Mesendoderm (in vitro differentiated cells): ENCODE measurements around the gene TMEM183A.

Experiments used
- DNase-seq: peaks from one replicate; pipeline ENCODE4 v3.0.0; 2013
- H2AK5ac ChIP-seq: 2 replicates; pipeline ENCODE4 v1.6.1; 2013; ENCODE audit warnings: low read length, inconsistent platforms
- H2BK120ac ChIP-seq: 2 replicates; pipeline ENCODE4 v1.6.1; 2013; ENCODE audit warnings: low read depth, mild to moderate bottlenecking, low read length, moderate library complexity, mixed read lengths
- H2BK15ac ChIP-seq: replicated peaks from 2 replicates; pipeline ENCODE4 v1.6.1; 2013; ENCODE audit warnings: low read depth, mild to moderate bottlenecking, moderate library complexity
- H2BK5ac ChIP-seq: 2 replicates; pipeline ENCODE4 v1.6.1; 2013; ENCODE audit warnings: low read length, inconsistent platforms
- H3K18ac ChIP-seq: 2 replicates; pipeline ENCODE4 v1.6.1; 2013; ENCODE audit warnings: mild to moderate bottlenecking, low read length, mixed read lengths
- H3K23ac ChIP-seq: one replicate; pipeline ENCODE4 v1.6.1; 2013; ENCODE audit warnings: low read length
- H3K27ac ChIP-seq: 2 replicates; pipeline ENCODE4 v1.5.1; 2013; ENCODE audit warnings: low read depth, mild to moderate bottlenecking, inconsistent platforms, low read length, moderate library complexity
- H3K27me3 ChIP-seq: 2 replicates; pipeline ENCODE4 v1.6.1; 2013; ENCODE audit warnings: low read length, control low read depth, mild to moderate bottlenecking, inconsistent platforms; ENCODE audit not compliant: insufficient read depth, poor library complexity
- H3K36me3 ChIP-seq: 2 replicates; pipeline ENCODE4 v1.6.1; 2013; ENCODE audit warnings: low read length, inconsistent platforms; ENCODE audit not compliant: control insufficient read depth, insufficient read depth
- H3K4ac ChIP-seq: one replicate; pipeline ENCODE4 v1.6.1; 2013; ENCODE audit warnings: low read depth, mild to moderate bottlenecking, low read length, moderate library complexity
- H3K4me1 ChIP-seq: 2 replicates; pipeline ENCODE4 v1.6.1; 2013; ENCODE audit warnings: low read depth, low read length, inconsistent platforms; ENCODE audit not compliant: control insufficient read depth
- H3K4me2 ChIP-seq: 2 replicates; pipeline ENCODE4 v1.6.1; 2013; ENCODE audit warnings: low read length
- H3K4me3 ChIP-seq: 2 replicates; pipeline ENCODE4 v1.5.1; 2013; ENCODE audit warnings: mild to moderate bottlenecking, low read length
- H3K56ac ChIP-seq: one replicate; pipeline ENCODE4 v1.6.1; 2013; ENCODE audit warnings: low read length
- H3K79me1 ChIP-seq: 2 replicates; pipeline ENCODE4 v1.6.1; 2013; ENCODE audit warnings: low read length, inconsistent platforms
- H3K79me2 ChIP-seq: 2 replicates; pipeline ENCODE4 v1.6.1; 2013; ENCODE audit warnings: mild to moderate bottlenecking, low read length; ENCODE audit not compliant: control insufficient read depth, insufficient read depth
- H3K9ac ChIP-seq: 2 replicates; pipeline ENCODE4 v1.6.1; 2013; ENCODE audit warnings: low read length, inconsistent platforms
- H4K5ac ChIP-seq: one replicate; pipeline ENCODE4 v1.6.1; 2013; ENCODE audit warnings: low read length
- H4K8ac ChIP-seq: one replicate; pipeline ENCODE4 v1.6.1; 2013; ENCODE audit warnings: low read depth, mild to moderate bottlenecking, control low read depth, low read length, moderate library complexity
- WGBS: extraction: QIAGEN DNeasy Blood & Tissue Kit; methylation state at CpG from one replicate; pipeline ENCODE4 v1.1.7; 2013; ENCODE audit warnings: low lambda C conversion rate, missing lambda C conversion rate; ENCODE audit not compliant: insufficient coverage; ENCODE audit errors: extremely low coverage; 5-methylcytosine and 5-hydroxymethylcytosine counted together

Gene TMEM183A

DNA sequence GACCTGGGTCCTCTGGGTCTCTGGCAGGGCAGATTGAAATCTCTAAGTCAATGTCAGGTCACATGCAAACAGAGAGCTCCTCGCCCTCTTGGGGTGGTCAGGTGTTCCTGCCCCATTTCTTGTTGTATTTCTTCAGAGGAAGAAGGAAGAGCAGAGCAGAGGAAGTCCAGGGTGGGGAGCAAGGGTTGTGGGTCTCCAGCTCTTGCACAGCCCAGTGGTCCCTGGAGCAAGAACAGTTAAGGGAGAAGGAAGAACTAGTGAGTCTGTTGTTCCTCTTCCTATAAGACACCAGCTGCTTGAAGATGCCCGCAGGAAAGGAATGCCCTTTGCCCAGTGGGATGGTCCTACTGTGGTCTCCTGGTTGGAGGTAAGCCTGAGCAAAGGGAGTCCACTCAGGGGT lies 52.3 kb downstream of the TMEM183A start:
- Histone ChIP-seq H3K23ac (no peak overlapping the region), H3K4me3 (no peak overlapping the region), H3K36me3 (no peaks in the 10 kb centered on the region)

DNA sequence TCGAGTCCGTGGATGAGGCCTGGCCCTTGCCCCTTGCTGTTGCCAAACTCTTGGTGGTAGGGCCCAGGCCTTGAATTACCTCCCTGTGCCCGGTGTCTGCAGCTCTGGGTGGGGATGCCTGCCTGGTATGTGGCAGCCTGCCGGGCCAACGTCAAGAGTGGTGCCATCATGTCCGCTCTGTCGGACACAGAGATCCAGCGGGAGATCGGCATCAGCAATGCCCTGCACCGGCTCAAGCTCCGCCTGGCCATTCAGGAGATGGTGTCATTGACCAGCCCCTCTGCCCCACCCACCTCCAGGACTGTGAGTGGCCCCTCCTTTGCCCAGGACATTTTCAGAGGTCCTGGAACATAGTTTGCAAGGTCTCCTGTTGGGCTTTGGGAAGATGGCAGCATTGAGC lies 52.9 kb downstream of the TMEM183A start:
- H2AK5ac ChIP-seq, result no peak overlapping the region
- no peaks in the 10 kb centered on the region for H3K79me2 ChIP-seq

More for the DNA sequence above, 52.3 kb downstream of the TMEM183A start:
- Histone ChIP-seq H3K27me3 (no peaks in the 10 kb centered on the region), H3K79me1 (no peaks in the 10 kb centered on the region), H2BK5ac (no peak overlapping the region), H2BK15ac (no peak overlapping the region), H3K27ac (no peak overlapping the region), H3K4ac (no peak overlapping the region), H4K8ac (no peak overlapping the region), H3K56ac (no peak overlapping the region), H3K9ac (no peak overlapping the region), H4K5ac (no peak overlapping the region), H3K18ac (no peak overlapping the region), H3K4me2 (no peak overlapping the region), H2AK5ac (no peak overlapping the region), H2BK120ac (no peak overlapping the region), H3K79me2 (no peaks in the 10 kb centered on the region), H3K4me1 (no peaks in the 10 kb centered on the region)
- WGBS, result no CpG with 5 or more reads among the region's 2 CpGs
- DNase-seq, result no peak

DNA sequence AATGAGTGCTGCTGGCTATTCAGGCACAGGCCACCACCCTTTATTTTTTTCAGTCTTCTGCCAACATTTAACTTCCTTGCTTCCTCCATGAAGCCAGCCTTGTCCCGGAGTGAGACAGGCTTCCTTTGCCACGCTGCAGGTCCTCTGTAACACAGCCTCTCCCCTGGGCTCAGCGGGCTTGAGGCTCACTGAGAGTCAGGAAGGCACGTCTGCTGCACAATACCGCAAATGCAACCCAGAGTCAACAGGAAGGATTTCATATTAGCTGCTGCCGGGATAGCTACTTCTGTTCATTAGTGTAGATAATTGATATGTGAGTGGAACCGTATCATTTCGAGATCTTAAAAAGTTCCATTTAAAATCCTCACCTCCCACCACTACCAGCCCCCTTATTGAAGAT lies 56.1 kb downstream of the TMEM183A start:
- Histone ChIP-seq H3K4ac (no peak overlapping the region), H3K36me3 (no peaks in the 10 kb centered on the region)

More for the DNA sequence above, 52.9 kb downstream of the TMEM183A start:
- H3K18ac ChIP-seq, result no peak overlapping the region
- H3K27ac ChIP-seq, result no peak overlapping the region
- no peaks in the 10 kb centered on the region for H3K4me1 ChIP-seq
- H3K4me3 ChIP-seq, result no peak overlapping the region
- no peak overlapping the region for H2BK5ac ChIP-seq
- H4K8ac ChIP-seq, result no peak overlapping the region
- H2BK120ac ChIP-seq, result no peak overlapping the region
- H3K4me2 ChIP-seq, result no peak overlapping the region
- H3K23ac ChIP-seq, result no peak overlapping the region
- H2BK15ac ChIP-seq, result no peak overlapping the region
- no peaks in the 10 kb centered on the region for H3K27me3 ChIP-seq
- H3K4ac ChIP-seq, result no peak overlapping the region
- no peak overlapping the region for H3K9ac ChIP-seq
- no peak overlapping the region for H4K5ac ChIP-seq
- no peaks in the 10 kb centered on the region for H3K36me3 ChIP-seq
- no CpG with 5 or more reads among the region's 11 CpGs for WGBS
- DNase-seq, result no peak
- H3K56ac ChIP-seq, result no peak overlapping the region
- no peaks in the 10 kb centered on the region for H3K79me1 ChIP-seq

DNA sequence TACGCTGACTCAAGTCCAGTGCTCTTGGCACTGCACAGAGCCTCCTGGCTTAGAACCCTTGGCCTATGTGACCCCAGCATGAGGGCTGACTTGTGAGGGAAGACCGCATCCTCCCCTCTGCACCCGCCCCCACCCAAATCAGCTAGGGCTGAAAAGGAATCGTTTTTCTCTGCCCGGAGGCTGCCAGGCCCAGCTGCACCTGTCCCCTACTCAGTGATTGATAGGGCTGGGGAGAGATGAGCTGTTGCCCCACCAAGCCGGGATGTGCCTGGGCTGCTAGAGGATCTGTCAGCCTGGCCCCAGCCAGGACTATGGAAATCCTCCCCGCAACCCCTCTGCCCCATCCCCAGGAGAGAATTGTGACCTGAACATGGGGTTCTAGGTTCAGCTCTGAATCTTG lies 58.0 kb downstream of the TMEM183A start:
- Histone ChIP-seq H4K5ac (no peak overlapping the region), H3K4me3 (no peak overlapping the region), H2BK5ac (no peak overlapping the region), H3K79me2 (no peaks in the 10 kb centered on the region), H3K4me2 (no peak overlapping the region), H2AK5ac (no peak overlapping the region), H3K18ac (no peak overlapping the region), H3K9ac (no peak overlapping the region), H4K8ac (no peak overlapping the region), H3K56ac (no peak overlapping the region), H2BK15ac (no peak overlapping the region), H3K27ac (no peak overlapping the region), H2BK120ac (no peak overlapping the region), H3K27me3 (no peaks in the 10 kb centered on the region), H3K36me3 (no peaks in the 10 kb centered on the region), H3K4me1 (no peaks in the 10 kb centered on the region), H3K79me1 (no peaks in the 10 kb centered on the region), H3K23ac (no peak overlapping the region), H3K4ac (no peak overlapping the region)
- no CpG with 5 or more reads among the region's 7 CpGs for WGBS
- no peak for DNase-seq

More for the DNA sequence above, 56.1 kb downstream of the TMEM183A start:
- no peak overlapping the region for H2BK15ac ChIP-seq
- H2BK5ac ChIP-seq, result no peak overlapping the region
- H3K27ac ChIP-seq, result no peak overlapping the region
- whole genome bisulfite sequencing, result no CpG with 5 or more reads among the region's 8 CpGs
- no peak overlapping the region for H4K8ac ChIP-seq
- no peaks in the 10 kb centered on the region for H3K27me3 ChIP-seq
- H3K4me2 ChIP-seq, result no peak overlapping the region
- H3K23ac ChIP-seq, result no peak overlapping the region
- no peaks in the 10 kb centered on the region for H3K79me2 ChIP-seq
- no peaks in the 10 kb centered on the region for H3K4me1 ChIP-seq
- no peak overlapping the region for H3K18ac ChIP-seq
- no peak overlapping the region for H3K56ac ChIP-seq
- no peak overlapping the region for H2BK120ac ChIP-seq
- no peak for DNase-seq
- no peak overlapping the region for H2AK5ac ChIP-seq
- no peaks in the 10 kb centered on the region for H3K79me1 ChIP-seq
- no peak overlapping the region for H3K4me3 ChIP-seq
- no peak overlapping the region for H3K9ac ChIP-seq
- H4K5ac ChIP-seq, result no peak overlapping the region

DNA sequence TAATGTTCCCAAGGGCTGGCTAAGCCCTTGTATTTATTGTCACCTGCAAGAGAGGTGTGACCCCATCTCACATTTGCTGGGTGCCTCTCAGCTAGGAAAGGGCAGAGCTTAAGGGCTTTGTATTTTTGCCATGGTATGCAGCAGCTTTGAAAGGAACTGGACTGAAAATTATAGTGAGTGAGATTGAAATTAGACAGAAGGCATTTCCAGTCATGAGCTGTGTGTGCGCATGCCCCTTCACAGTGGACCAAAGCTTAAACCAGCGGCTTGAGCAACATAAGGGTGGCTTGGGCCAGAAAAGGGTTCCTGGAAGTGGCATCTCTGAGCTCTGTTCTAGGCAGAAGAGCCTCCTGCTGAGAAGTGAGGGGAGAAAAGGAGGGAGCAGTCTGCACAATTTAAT lies 58.8 kb downstream of the TMEM183A start:
- Histone ChIP-seq H3K4me2 (no peak overlapping the region), H3K4ac (no peak overlapping the region), H2BK5ac (no peak overlapping the region), H3K4me1 (no peaks in the 10 kb centered on the region), H3K18ac (no peak overlapping the region), H3K23ac (no peak overlapping the region), H2BK120ac (no peak overlapping the region), H3K36me3 (no peaks in the 10 kb centered on the region), H2AK5ac (no peak overlapping the region), H3K4me3 (no peak overlapping the region), H3K79me1 (no peaks in the 10 kb centered on the region), H3K9ac (no peak overlapping the region), H3K56ac (no peak overlapping the region), H3K79me2 (no peaks in the 10 kb centered on the region), H3K27me3 (no peaks in the 10 kb centered on the region), H2BK15ac (no peak overlapping the region), H3K27ac (no peak overlapping the region), H4K8ac (no peak overlapping the region), H4K5ac (no peak overlapping the region)
- no CpG with 5 or more reads among the region's 2 CpGs for WGBS
- no peak for DNase-seq

DNA sequence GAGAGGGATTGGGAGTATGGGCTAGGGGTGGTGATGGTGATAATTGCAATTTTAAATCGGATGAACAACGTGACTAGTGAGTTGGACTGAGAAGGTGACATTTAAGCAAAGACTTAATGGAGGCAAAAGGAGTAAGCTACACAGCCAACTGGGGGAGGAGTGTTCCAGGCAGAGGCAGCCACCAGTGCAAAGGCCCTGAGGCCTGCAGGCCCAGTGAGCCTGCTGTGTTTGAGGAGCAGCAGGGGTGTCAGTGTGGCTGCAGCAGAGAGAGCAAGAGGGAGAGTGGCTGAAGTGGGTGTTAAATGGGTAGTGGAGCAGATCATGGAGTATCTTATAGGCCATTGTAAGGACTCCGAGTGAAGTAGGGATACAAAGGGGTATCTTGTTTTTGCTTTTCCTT lies 59.8 kb downstream of the TMEM183A start:
- H3K4me3 ChIP-seq, result no peak overlapping the region
- H3K9ac ChIP-seq, result no peak overlapping the region
- no peaks in the 10 kb centered on the region for H3K79me1 ChIP-seq
- no peak overlapping the region for H2BK120ac ChIP-seq
- no peak overlapping the region for H3K4ac ChIP-seq
- no peak overlapping the region for H3K56ac ChIP-seq
- H3K27me3 ChIP-seq, result no peaks in the 10 kb centered on the region
- no peak overlapping the region for H4K5ac ChIP-seq
- no CpG with 5 or more reads among the region's 3 CpGs for WGBS
- no peaks in the 10 kb centered on the region for H3K4me1 ChIP-seq
- no peak overlapping the region for H3K27ac ChIP-seq
- no peak overlapping the region for H2BK5ac ChIP-seq
- H4K8ac ChIP-seq, result no peak overlapping the region
- no peak overlapping the region for H2AK5ac ChIP-seq
- H3K36me3 ChIP-seq, result no peaks in the 10 kb centered on the region
- no peak overlapping the region for H3K4me2 ChIP-seq
- no peak overlapping the region for H3K23ac ChIP-seq
- no peaks in the 10 kb centered on the region for H3K79me2 ChIP-seq
- DNase-seq, result no peak
- no peak overlapping the region for H3K18ac ChIP-seq
- no peak overlapping the region for H2BK15ac ChIP-seq
